GM10266 (cell line): ENCODE results near the gene FRMD8.
"Not testable (repeated sequence)": the region's sequence is repeated elsewhere in the genome, so short reads cannot be mapped to it uniquely, and the experiment has no call there.

Experiments used
- DNase-seq: peaks from one replicate; pipeline ENCODE4 v3.0.0; 2012; ENCODE audit errors: extremely low spot score
- CTCF ChIP-seq: IDR thresholded peaks from 2 replicates; pipeline ENCODE4 v1.5.1; 2012; ENCODE audit warnings: mild to moderate bottlenecking, low read depth; ENCODE audit not compliant: control insufficient read depth, insufficient read depth; ENCODE audit errors: missing control alignments

Gene FRMD8

GRCh38 chr11:65404638-65405339, 18.4 kb downstream of the FRMD8 start:
- no peak for TF ChIP-seq CTCF
- no peak for DNase-seq

DNA sequence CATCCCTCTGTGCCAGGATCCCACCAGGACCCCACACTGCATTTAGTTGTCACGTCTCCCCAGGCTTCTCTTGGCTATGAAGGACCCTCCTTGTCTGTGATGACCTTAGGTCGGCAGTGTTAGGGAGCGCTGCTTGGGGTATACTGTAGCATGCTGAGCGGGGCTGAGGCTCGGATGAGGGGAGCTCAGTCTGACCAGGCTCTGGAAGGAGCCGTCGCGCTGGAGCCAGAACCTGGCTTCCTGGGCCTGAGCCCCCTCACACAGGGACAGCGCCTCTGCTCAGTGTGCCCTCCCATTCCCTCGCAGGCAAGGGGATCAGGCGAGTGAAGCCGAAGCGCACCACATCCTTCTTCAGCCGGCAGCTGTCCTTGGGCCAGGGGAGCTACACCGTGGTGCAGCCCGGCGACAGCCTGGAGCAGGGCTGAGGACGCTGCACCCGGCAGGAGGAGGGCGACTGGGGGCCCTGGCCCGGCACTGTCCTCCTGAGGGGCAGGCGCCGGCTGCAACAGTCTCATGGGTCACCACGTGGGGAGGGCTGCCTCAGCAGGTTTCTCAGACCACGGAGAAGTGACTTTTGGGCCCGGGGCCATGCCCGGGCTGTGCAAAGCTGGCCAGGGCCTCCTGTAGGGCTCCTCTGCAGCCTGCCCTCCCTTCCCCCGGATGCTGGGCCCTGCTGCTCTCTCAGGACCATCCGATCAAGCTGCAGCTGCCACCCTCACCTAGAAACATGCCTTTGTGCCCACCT, 24.7 kb downstream of the FRMD8 start:
- TF ChIP-seq CTCF: no peak
- DNase-seq: no peak

GRCh38 chr11:65411681-65412070, 25.2 kb downstream of the FRMD8 start:
- DNase-seq: no peak
- TF ChIP-seq CTCF: no peak

DNA sequence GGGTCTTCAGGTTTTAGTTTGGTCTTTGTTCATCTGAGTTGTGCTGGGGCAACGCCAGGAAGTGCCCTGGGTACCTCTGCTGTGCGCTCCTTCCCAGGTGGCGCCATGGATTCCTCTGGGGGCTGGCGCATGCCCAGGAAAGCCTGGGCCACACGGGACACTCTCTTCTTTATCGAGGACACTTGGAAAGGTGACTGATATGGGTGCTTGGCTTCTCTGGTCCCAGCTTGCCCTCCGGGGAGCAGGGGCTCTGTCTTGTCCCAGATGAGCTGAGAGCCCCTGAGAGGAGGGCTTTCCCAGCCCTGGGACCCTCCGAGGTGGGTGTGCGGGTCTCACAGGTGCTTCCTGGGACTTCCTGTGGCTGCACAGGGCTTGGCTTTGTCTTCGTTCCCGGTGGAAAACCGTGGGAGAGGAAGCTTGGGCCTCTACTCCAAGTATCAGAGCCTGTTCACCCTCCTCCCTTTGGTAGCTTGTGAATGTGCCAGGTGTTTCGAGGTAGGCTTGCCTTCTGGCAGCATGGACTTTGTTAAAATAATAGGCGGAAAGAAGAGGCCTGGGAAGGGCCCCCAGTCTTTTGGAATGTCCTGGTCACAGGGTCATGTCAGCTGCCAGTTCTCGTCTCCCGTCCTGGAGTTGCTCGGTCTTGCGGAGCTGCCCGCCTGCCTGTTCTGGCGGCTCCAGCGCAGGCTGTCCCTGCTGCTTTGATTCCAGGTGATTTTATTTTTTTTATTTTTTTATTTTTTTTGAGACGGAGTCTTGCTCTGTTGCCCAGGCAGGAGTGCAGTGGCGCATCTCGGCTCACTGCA, 26.0 kb downstream of the FRMD8 start:
- no peak for TF ChIP-seq CTCF
- DNase-seq: no peak

- DNase-seq: not testable (repeated sequence)
Observed at GRCh38 chr11:65413077-65413664, 26.7 kb downstream of the FRMD8 start.

- no peak for DNase-seq
Observed at GRCh38 chr11:65414776-65415498, 28.5 kb downstream of the FRMD8 start.

More at GRCh38 chr11:65414776-65415498, 28.5 kb downstream of the FRMD8 start:
- no peak for TF ChIP-seq CTCF
